GM19463 (cell line): ENCODE data around the gene ALDH3A2.

Experiments
- ATAC-seq: cut with Tn5 transposase; IDR thresholded peaks from one replicate; pipeline ENCODE4 v1.9.1; 2021; ENCODE audit warnings: mild to moderate bottlenecking, moderate library complexity; ENCODE audit not compliant: unreplicated experiment

Gene ALDH3A2

DNA sequence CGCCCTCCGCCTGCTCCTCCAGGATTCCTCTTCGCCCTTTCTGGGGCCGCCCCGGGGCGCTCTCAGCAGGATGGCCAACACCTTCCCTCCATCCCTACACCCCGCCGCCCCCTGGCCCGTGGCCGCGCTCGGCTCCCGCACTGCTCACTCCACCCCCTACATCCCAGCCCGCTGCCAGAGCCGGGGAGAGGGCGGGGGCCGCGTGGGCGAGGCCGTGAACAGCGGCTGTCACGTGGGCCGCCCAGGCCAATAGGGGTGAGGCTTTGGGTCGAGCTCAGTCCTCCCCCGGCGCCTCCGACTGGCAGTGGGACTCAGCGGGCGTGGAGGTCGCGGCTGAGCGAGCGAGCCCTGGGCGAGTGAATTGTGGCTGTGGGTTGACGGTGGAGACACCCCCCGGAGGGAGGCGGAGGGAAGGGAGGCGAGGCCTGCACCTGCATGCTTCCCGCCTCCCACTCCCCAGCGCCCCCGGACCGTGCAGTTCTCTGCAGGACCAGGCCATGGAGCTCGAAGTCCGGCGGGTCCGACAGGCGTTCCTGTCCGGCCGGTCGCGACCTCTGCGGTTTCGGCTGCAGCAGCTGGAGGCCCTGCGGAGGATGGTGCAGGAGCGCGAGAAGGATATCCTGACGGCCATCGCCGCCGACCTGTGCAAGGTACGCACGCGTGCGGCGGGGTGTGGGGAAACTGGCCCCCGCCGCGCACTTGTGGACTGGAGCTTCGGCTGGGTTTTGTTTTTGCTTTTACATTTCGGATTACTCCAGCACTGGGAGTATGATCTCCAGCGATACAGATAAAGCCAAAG lies at the start of gene ALDH3A2:
ALDH3A2 (plus strand) TSS at position 277 of the 799 bp plus-strand sequence; CDS start at position 498, 221 bp downstream.
- ATAC-seq, result peak; percentile 93

GRCh38 chr17:19610311-19610710 lies 38.2 kb upstream of the ALDH3A2 start:
- no peak for ATAC-seq

GRCh38 chr17:19610879-19611278 lies 37.7 kb upstream of the ALDH3A2 start:
- ATAC-seq, result no peak

DNA sequence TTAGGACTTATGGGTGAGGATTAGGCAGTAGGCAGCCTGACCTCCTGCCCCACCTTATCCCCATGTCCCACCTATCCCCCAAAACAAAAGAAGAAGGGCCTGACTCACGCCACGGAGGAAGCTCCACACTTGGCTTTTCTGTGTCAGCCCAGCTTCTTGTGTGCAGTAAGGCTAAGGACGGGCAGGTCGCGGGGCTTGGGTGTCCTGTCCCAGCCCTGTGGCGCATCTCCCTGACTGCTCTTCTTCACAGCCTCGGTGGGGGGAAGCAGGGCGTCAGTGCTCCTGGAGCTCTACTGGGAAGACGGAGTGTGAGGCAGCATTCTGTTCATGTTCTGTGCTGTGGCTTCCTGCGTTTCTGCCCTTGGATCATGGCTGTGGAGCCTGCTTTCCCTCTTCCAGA lies 34.6 kb upstream of the ALDH3A2 start:
- no peak for ATAC-seq

GRCh38 chr17:19614900-19615299 lies 33.7 kb upstream of the ALDH3A2 start:
- ATAC-seq, result no peak

DNA sequence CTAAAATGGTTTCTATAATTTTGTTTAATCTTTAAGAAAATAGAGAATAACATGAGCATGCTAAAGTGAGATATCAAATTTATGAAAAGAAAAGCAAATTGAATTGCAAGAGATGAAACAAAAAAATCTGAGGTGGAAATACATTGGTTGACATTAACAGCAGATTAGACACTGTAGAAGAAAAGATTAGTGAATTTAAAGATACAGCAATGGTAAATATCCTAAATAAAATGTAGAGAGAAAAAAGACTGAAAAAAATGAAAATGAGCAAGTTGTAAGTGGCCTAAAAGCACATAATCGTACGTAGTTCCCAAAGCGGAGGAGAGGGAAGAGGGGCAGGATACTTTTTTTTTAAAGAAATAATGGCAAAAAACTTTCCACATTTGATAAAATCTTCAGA lies 30.5 kb upstream of the ALDH3A2 start:
- no peak for ATAC-seq

DNA sequence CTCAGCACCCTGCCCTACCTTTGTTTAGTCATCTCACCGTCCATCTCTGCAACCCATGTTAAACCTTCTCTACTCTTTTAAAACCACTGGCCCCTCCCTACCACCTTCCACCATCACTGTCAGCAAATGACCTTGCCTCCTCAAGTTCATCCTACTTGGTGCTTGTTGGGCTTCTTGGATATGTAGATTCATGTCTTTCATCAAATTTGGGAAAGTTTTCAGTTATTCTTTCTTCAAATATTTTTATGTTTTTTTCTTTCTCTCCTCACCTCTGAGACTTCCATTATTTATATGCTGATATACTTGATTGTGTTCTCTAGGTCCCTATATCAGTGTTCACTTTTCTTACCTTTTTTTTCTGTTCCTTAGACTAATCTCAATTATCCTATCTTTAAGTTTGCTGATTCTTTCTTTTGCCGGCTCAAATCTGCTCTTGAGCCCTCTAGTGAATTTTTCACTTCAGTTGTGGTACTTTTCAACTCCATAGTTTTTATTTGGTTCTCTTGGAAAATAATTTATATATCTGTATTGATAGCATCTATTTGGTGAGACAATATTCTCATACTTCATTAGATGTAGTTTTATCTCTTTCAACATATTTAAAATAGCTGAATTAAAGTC lies 28.7 kb upstream of the ALDH3A2 start:
- ATAC-seq, result no peak

GRCh38 chr17:19621697-19622096 lies 26.9 kb upstream of the ALDH3A2 start:
- no peak for ATAC-seq

- ATAC-seq, result no peak
Observed at GRCh38 chr17:19626079-19626478, 22.5 kb upstream of the ALDH3A2 start.

DNA sequence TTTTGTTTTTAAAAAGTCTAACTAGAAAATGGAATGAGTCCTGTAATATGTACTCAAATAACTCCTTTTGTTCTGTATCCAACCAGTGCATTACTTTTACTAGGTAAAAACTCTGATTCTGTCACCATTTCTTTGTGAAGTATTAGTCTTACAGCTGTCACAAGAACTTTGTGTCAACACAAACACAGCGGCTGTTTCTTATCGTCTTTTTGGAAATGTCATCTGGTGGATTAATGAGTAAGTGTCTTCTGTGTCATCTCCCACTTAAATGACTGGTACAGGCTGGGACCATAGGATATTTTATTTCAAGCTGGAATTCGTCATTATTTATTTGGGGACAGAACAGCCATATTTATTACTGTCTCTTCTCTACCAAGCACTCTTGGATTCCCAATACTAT lies 19.1 kb upstream of the ALDH3A2 start:
- ATAC-seq, result no peak

- no peak for ATAC-seq
Observed at GRCh38 chr17:19630035-19630434, 18.5 kb upstream of the ALDH3A2 start.

DNA sequence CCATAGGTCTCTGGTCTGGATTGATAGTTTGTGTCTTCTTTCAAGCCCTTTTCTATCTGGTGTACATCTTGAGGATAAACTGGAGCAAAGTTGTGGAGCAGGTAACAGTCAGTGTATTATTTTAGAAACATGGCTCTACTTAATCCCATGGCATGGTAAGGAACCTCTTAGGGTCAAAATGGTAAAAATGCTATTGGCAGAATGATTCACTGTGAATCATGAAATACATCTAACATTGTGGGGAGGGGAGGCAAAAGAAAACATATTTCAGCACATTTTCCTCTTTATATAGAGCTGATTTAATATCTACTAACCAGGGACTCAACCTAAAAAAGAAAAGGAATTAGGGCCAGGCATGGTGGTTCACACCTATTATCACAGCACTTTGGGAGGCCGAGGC lies 17.9 kb upstream of the ALDH3A2 start:
- no peak for ATAC-seq

- no peak for ATAC-seq
Observed at GRCh38 chr17:19631905-19632304, 16.6 kb upstream of the ALDH3A2 start.

DNA sequence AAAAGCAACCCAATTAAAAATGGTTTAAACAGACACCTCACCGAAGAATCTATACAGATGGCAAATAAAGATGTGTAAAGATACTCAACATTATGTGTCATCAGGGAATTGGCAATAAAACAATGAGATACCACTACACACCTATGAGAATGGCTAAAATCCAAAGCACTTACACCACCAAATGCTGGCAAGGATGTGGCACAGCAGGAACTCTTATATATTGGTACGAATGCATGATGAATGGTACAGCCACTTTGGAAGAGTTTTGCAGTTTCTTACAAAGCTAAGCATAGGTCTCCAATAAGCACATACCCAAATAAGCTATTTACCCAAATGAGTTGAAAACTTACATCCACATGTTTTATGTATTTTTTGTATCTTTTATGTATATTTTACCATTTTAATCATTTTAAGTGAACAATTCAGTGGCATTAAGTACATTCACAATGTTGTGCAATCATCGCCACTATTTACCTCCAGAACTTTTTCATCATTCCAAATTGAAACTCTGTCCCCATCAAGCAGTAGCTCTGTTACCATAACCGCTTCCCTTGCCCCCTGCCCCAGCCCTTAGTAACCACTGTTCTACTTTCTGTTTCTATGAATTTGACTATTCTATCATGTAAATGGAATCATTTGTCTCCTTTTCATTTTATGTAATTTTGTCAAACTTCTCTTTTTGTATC lies 6.7 kb upstream of the ALDH3A2 start:
- ATAC-seq, result no peak

- no peak for ATAC-seq
Observed at GRCh38 chr17:19642373-19642893, 6.1 kb upstream of the ALDH3A2 start.

GRCh38 chr17:19644493-19645210 lies 3.9 kb upstream of the ALDH3A2 start:
- ATAC-seq, result no peak

GRCh38 chr17:19645734-19646201 lies 2.8 kb upstream of the ALDH3A2 start:
- ATAC-seq, result no peak

GRCh38 chr17:19646788-19647696 lies 1.5 kb upstream of the ALDH3A2 start:
- no peak for ATAC-seq

DNA sequence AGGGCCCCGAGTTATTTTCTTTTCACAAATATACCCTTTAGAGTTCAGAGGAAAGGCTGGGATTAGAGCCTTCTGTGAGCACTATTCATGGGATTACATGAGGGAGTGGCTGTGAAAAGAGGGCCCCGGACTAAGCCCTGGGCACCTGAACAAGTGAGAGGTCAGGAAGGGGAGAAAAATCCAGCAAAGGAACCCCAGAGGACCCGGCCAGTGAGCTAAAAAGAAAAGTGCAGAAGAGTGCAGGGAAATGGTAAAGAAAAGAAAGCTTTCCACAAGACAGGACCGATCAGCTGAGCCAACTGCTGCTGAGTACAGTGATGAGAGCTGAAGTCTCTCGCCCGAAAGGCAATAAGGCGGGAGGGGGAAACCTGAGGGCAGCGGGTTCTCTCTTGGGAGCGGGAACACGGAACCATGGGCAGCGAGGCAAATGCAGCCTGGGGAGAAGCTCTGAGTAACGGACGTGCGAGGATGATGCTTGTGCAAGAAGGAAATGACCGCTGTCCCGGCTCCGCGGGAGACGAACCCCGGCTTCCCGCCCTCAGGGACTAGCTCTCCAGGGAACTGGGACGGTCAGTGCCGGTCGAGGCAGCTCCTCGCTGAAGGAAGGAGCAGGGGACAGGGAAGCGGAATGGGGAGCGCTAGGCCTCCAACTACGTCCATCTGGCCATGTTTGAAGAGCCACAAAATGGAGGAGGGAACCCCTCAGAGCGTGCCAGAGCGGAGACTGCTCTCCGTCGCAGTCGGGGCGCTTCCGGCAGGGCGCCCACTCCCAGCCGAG lies 665 bp upstream of the ALDH3A2 start:
- ATAC-seq, result peak; percentile 21
